Transverse colon (tissue), 4 donors: ENCODE results near the gene NUMBL.
"Not testable (repeated sequence)": the region's sequence is repeated elsewhere in the genome, so short reads cannot be mapped to it uniquely, and the experiment has no call there.

Experiments
- POLR2AphosphoS5 ChIP-seq, 3 donors: sonication (generic); formaldehyde crosslinking; IDR thresholded peaks; one replicate each; pipeline ENCODE4 v1.6.1; 2016; ENCODE audit warnings: antibody characterized with exemption in 3 of 3
- TF ChIP-seq, protein P1 (sequence below), 5 experiments: fragments of 200-600 bp in 3 of 5; fragments of 450-650 bp in 2 of 5; sonication (generic) in 3 of 5; IDR thresholded peaks; 1 replicate in 2 of 5; 2 replicates in 3 of 5; pipeline ENCODE4 v1.5.1; 2016 to 2017; ENCODE audit warnings: antibody characterized with exemption in 5 of 5, inconsistent platforms in 3 of 5, mild to moderate bottlenecking in 2 of 5, moderate library complexity in 1 of 5

DNA sequence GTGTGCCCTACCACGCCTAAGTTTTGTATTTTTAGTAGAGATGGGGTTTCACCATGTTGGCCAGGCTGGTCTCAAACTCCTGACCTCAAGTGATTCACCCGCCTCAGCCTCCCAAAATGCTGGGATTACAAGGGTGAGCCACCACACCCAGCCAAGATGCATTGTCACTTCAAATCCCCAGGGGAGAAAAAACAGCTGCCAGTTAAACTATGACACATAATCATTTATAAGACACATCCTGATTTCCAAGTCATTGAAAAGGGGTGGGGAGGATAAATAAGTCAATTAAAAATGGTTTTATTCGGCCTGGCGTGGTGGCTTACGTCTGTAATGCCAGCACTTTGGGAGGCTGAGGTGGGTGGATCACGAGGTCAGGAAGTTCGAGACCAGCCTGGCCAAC lies 34.8 kb downstream of the NUMBL start:
- TF ChIP-seq, protein P1, sequence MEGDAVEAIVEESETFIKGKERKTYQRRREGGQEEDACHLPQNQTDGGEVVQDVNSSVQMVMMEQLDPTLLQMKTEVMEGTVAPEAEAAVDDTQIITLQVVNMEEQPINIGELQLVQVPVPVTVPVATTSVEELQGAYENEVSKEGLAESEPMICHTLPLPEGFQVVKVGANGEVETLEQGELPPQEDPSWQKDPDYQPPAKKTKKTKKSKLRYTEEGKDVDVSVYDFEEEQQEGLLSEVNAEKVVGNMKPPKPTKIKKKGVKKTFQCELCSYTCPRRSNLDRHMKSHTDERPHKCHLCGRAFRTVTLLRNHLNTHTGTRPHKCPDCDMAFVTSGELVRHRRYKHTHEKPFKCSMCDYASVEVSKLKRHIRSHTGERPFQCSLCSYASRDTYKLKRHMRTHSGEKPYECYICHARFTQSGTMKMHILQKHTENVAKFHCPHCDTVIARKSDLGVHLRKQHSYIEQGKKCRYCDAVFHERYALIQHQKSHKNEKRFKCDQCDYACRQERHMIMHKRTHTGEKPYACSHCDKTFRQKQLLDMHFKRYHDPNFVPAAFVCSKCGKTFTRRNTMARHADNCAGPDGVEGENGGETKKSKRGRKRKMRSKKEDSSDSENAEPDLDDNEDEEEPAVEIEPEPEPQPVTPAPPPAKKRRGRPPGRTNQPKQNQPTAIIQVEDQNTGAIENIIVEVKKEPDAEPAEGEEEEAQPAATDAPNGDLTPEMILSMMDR (IDR thresholded peaks at IDR 0.05): not testable (repeated sequence)
- TF ChIP-seq POLR2AphosphoS5 (IDR thresholded peaks at IDR 0.05): not testable (repeated sequence)
